ENCODE measurements around the gene ARHGAP26.

The ARHGAP26 gene

GRCh38 chr5:143176048-143176447 lies 405.9 kb downstream of the ARHGAP26 start:
- peak; percentile 84 for DNase-seq

- DNase-seq: no peak
Measured at GRCh38 chr5:143177263-143177983, 407.2 kb downstream of the ARHGAP26 start.

GRCh38 chr5:143179126-143179740 lies 409.1 kb downstream of the ARHGAP26 start:
- DNase-seq: no peak

- no peak for DNase-seq
Measured at GRCh38 chr5:143180751-143181150, 410.6 kb downstream of the ARHGAP26 start.

GRCh38 chr5:143181173-143181572 lies 411.0 kb downstream of the ARHGAP26 start:
- no peak for DNase-seq

- DNase-seq: no peak
Measured at GRCh38 chr5:143182106-143182505, 411.9 kb downstream of the ARHGAP26 start.

GRCh38 chr5:143182901-143183820 lies 413.0 kb downstream of the ARHGAP26 start:
- peak; percentile 41 for DNase-seq

- DNase-seq: no peak
Measured at GRCh38 chr5:143183989-143184388, 413.8 kb downstream of the ARHGAP26 start.

GRCh38 chr5:143186623-143187022 lies 416.4 kb downstream of the ARHGAP26 start:
- peak; percentile 59 for DNase-seq

- no peak for DNase-seq
Measured at GRCh38 chr5:143187495-143187894, 417.3 kb downstream of the ARHGAP26 start.

GRCh38 chr5:143188083-143188482 lies 417.9 kb downstream of the ARHGAP26 start:
- DNase-seq: no peak

- DNase-seq: no peak
Measured at GRCh38 chr5:143188692-143189091, 418.5 kb downstream of the ARHGAP26 start.

GRCh38 chr5:143190260-143190810 lies 420.2 kb downstream of the ARHGAP26 start:
- no peak for DNase-seq

- DNase-seq: no peak
Measured at GRCh38 chr5:143191720-143192119, 421.5 kb downstream of the ARHGAP26 start.

GRCh38 chr5:143192191-143192900 lies 422.2 kb downstream of the ARHGAP26 start:
- DNase-seq: no peak

GRCh38 chr5:143194206-143194605 lies 424.0 kb downstream of the ARHGAP26 start:
- no peak for DNase-seq

GRCh38 chr5:143194713-143195112 lies 424.5 kb downstream of the ARHGAP26 start:
- no peak for DNase-seq

GRCh38 chr5:143195491-143195890 lies 425.3 kb downstream of the ARHGAP26 start:
- DNase-seq: no peak

GRCh38 chr5:143196601-143197259 lies 426.6 kb downstream of the ARHGAP26 start:
- DNase-seq: no peak

- no peak for DNase-seq
Measured at GRCh38 chr5:143197260-143197656, 427.1 kb downstream of the ARHGAP26 start.

GRCh38 chr5:143198332-143198731 lies 428.2 kb downstream of the ARHGAP26 start:
- DNase-seq: no peak

GRCh38 chr5:143199161-143199560 lies 429.0 kb downstream of the ARHGAP26 start:
- no peak for DNase-seq
